ENCODE data around the gene MIGA2.

GRCh38 chr9:128992995-128993394, 43.4 kb upstream of the MIGA2 start:
- peak; percentile 67 for TF ChIP-seq CTCF (tag by site-specific recombination; IDR thresholded peaks at IDR 0.05)
- no peak for TF ChIP-seq ZFP37 (tag by site-specific recombination; IDR thresholded peaks at IDR 0.05)
- TF ChIP-seq ZNF138 (tag by site-specific recombination; IDR thresholded peaks at IDR 0.05; ENCODE audit: borderline replicate concordance), result no peak
- TF ChIP-seq BCL11B (tag by site-specific recombination; IDR thresholded peaks at IDR 0.05; ENCODE audit: low read depth), result no peak
- no peak for TF ChIP-seq ZIC2 (tag by site-specific recombination; IDR thresholded peaks at IDR 0.05)
- no peak for TF ChIP-seq ZNF785 (tag by site-specific recombination; IDR thresholded peaks at IDR 0.05)
- TF ChIP-seq ZBTB7A (tag by site-specific recombination; IDR thresholded peaks at IDR 0.05; ENCODE audit: low read depth), result no peak
- no peak for TF ChIP-seq REST (tag by site-specific recombination; IDR thresholded peaks at IDR 0.05)
- no peak for TF ChIP-seq ZNF777 (tag by site-specific recombination; IDR thresholded peaks at IDR 0.05; ENCODE audit: borderline replicate concordance)
- TF ChIP-seq GLI2 (tag by site-specific recombination; IDR thresholded peaks at IDR 0.05; ENCODE audit: borderline replicate concordance, low read depth), result no peak
- no peak for TF ChIP-seq YY1 (tag by site-specific recombination; IDR thresholded peaks at IDR 0.05)
- TF ChIP-seq ZNF24 (tag by site-specific recombination; IDR thresholded peaks at IDR 0.05), result no peak
- TF ChIP-seq BCL11A (tag by site-specific recombination; IDR thresholded peaks at IDR 0.05; ENCODE audit: low read depth), result no peak
